H1 (cell line): ENCODE data around the gene VWA3B. TPM values are rescaled to one million over a fixed set of nuclear protein-coding genes. Genes with fewer than 3 reads are reported as not detected.

Source experiments
- ASH2L ChIP-seq: fragments of 200-600, 300-600 bp; sonication (generic); IDR thresholded peaks from one replicate; pipeline ENCODE4 v1.7.1; 2017; ENCODE audit warnings: low read length
- RAD21 ChIP-seq, 2 experiments: IDR thresholded peaks in 1 of 2; conservative IDR thresholded peaks in 1 of 2; 2 replicates each; pipeline ENCODE4 v1.6.1; 2011; ENCODE audit warnings: low read depth in 2 of 2, low read length in 2 of 2, improper control_type of control experiment in 1 of 2, inconsistent platforms in 1 of 2, mild to moderate bottlenecking in 1 of 2, moderate library complexity in 1 of 2
- polyA plus RNA-seq, 7 experiments: library from polyadenylated mRNA; depleted of rRNA in 3 of 7; stranded (reverse) in 5 of 7; unstranded in 2 of 7; fragments of >200 nt in 5 of 7; fragments of 200-250 nt in 2 of 7; gene quantifications; 1 replicate in 5 of 7; 2 replicates in 1 of 7; 4 replicates in 1 of 7; pipeline versions ENCODE4 v1.2.1 to v1.2.3, GENCODE V29; 2011 to 2013; ENCODE audit warnings: missing spikeins in 2 of 7, mixed read lengths in 2 of 7
- total RNA-seq: library from RNA; stranded (reverse); fragmentation: NEBNext Ultra II Directional; extraction: Animal tissue kit (Norgen Biotek cat#: 25700); gene quantifications from 2 replicates; pipeline ENCODE4 v1.2.1, GENCODE V29; 2021

The VWA3B gene
- total and polyA plus RNA-seq, 2 of the 8 experiments (the other 6 are each of a cell fraction or from before 2014, with no cell fraction given): not detected

GRCh38 chr2:98156304-98156703 lies 69.3 kb downstream of the VWA3B start (continued):
- TF ChIP-seq RAD21 (IDR thresholded peaks at IDR 0.05 in 1 of 2, conservative IDR thresholded peaks at IDR 0.05 in 1 of 2; ENCODE audit: low read depth in 2 of 2, low read length in 2 of 2) (no peak), ASH2L (no peak)
- TF ChIP-seq, all 59 proteins: peak for 0
